ENCODE measurements around the gene MGRN1. TPM values are rescaled to one million over a fixed set of nuclear protein-coding genes. Genes with fewer than 3 reads are reported as not detected.

The MGRN1 gene
- total RNA-seq, 4 donors from 2014 or later = 32.5 to 86.4 (median 57.6) TPM

- Histone ChIP-seq H3K27ac (peak overlapping the region in 2 of 3 donors; percentile 44 to 55), H3K9me3 (no peaks in the 10 kb centered on the region), H3K4me3 (replicated peaks in 1 of 3) (no peak overlapping the region), H3K36me3 (peaks cover 10 to 11% of the 10 kb centered on the region in 2 donors), H3K4me1 (peaks cover 26 to 31% of the 10 kb centered on the region in 2 donors), H3K27me3 (no peaks in the 10 kb centered on the region)
- intact Hi-C loops (cut with DNase I) = no loop called here
- no peak for TF ChIP-seq CTCF (IDR thresholded peaks at IDR 0.05)
- TF ChIP-seq POLR2A (IDR thresholded peaks at IDR 0.05) = no peak
- 74 to 79% methylated on average over 11 of the region's 11 CpGs for WGBS, 2 donors
- DNase-seq = no peak
Measured at GRCh38 chr16:4676831-4677230, 52.2 kb downstream of the MGRN1 start.

GRCh38 chr16:4677390-4677789 lies 52.8 kb downstream of the MGRN1 start:
- Histone ChIP-seq H3K4me3 (replicated peaks in 1 of 3) (no peak overlapping the region), H3K27me3 (no peaks in the 10 kb centered on the region), H3K9me3 (no peaks in the 10 kb centered on the region), H3K36me3 (peaks cover 16% of the 10 kb centered on the region in 2 donors), H3K4me1 (peaks cover 26 to 31% of the 10 kb centered on the region in 2 donors), H3K27ac (peak overlapping the region in 2 of 3 donors; percentile 44 to 55)
- DNase-seq = peak; percentile 92 to 96
- 47 to 49% methylated on average over 9 to 11 of the region's 17 CpGs for WGBS, 2 donors
- intact Hi-C loops (cut with DNase I) = no loop called here
- TF ChIP-seq CTCF (IDR thresholded peaks at IDR 0.05) (peak in 1 of 6 experiments; percentile 6), POLR2A (IDR thresholded peaks at IDR 0.05) (no peak)

- H3K27ac ChIP-seq = peak overlapping the region in 2 of 3 donors; percentile 9 to 30
- intact Hi-C loops (cut with DNase I) = no loop called here
- H3K4me3 ChIP-seq (replicated peaks in 1 of 3) = no peak overlapping the region
- 92 to 97% methylated on average over 6 to 9 of the region's 9 CpGs for WGBS, 2 donors
- no peak for DNase-seq
- H3K9me3 ChIP-seq = no peaks in the 10 kb centered on the region
- no peaks in the 10 kb centered on the region for H3K27me3 ChIP-seq
- peaks cover 19 to 22% of the 10 kb centered on the region in 2 donors for H3K36me3 ChIP-seq
- peaks cover 26 to 31% of the 10 kb centered on the region in 2 donors for H3K4me1 ChIP-seq
- no peak for TF ChIP-seq CTCF (IDR thresholded peaks at IDR 0.05)
Measured at GRCh38 chr16:4677994-4678393, 53.4 kb downstream of the MGRN1 start.

GRCh38 chr16:4678596-4678995 lies 54.0 kb downstream of the MGRN1 start:
- WGBS, 2 donors = 36 to 42% methylated on average over 6 of the region's 6 CpGs
- peak; percentile 52 to 53 for DNase-seq
- no peak for TF ChIP-seq POLR2A (IDR thresholded peaks at IDR 0.05)
- no peak for TF ChIP-seq CTCF (IDR thresholded peaks at IDR 0.05)
- H3K36me3 ChIP-seq = peaks cover 17 to 20% of the 10 kb centered on the region in 2 donors
- intact Hi-C loops (cut with DNase I) = no loop called here
- no peaks in the 10 kb centered on the region for H3K9me3 ChIP-seq
- peak overlapping the region; percentile 30 to 74 (median 54) for H3K27ac ChIP-seq
- no peaks in the 10 kb centered on the region for H3K27me3 ChIP-seq
- H3K4me3 ChIP-seq (replicated peaks in 1 of 3) = no peak overlapping the region
- H3K4me1 ChIP-seq = peaks cover 26 to 31% of the 10 kb centered on the region in 2 donors

- TF ChIP-seq CTCF (IDR thresholded peaks at IDR 0.05) (no peak), POLR2A (IDR thresholded peaks at IDR 0.05) (no peak)
- Histone ChIP-seq H3K4me3 (replicated peaks in 1 of 3) (peak overlapping the region in 1 of 3 donors; percentile 13), H3K4me1 (peaks cover 26 to 31% of the 10 kb centered on the region in 2 donors), H3K27ac (peak overlapping the region; percentile 54 to 74 (median 56)), H3K36me3 (peaks cover 22 to 24% of the 10 kb centered on the region in 2 donors), H3K27me3 (no peaks in the 10 kb centered on the region), H3K9me3 (no peaks in the 10 kb centered on the region)
- DNase-seq = peak; percentile 66 to 71
- intact Hi-C loops (cut with DNase I) = no loop called here
- WGBS, 2 donors = 65% methylated on average over 8 to 20 of the region's 20 CpGs
Measured at GRCh38 chr16:4679156-4679849, 54.7 kb downstream of the MGRN1 start.
